Esophagus (tissue), 2 donors: ENCODE data around the gene SLC6A12. TPM values are rescaled to one million over a fixed set of nuclear protein-coding genes. Genes with fewer than 3 reads are reported as not detected.

Experiments
- H3K27ac ChIP-seq, 2 donors: one replicate each; pipeline ENCODE4 v1.5.1; 2013; ENCODE audit warnings: low read depth in 2 of 2, mild to moderate bottlenecking in 2 of 2, inconsistent platforms in 1 of 2, low read length in 1 of 2, moderate library complexity in 1 of 2
- H3K27me3 ChIP-seq, 2 donors: one replicate each; pipeline ENCODE4 v1.6.1; 2013; ENCODE audit warnings: low read length in 2 of 2, control low read depth in 1 of 2, mild to moderate bottlenecking in 1 of 2; ENCODE audit not compliant: insufficient read depth in 2 of 2, control insufficient read depth in 1 of 2
- H3K36me3 ChIP-seq, 2 donors: one replicate each; pipeline ENCODE4 v1.6.1; 2013; ENCODE audit warnings: low read length in 1 of 2; ENCODE audit not compliant: control insufficient read depth in 2 of 2, insufficient read depth in 2 of 2
- H3K4me1 ChIP-seq, 2 donors: one replicate each; pipeline ENCODE4 v1.6.1; 2013; ENCODE audit warnings: low read length in 1 of 2; ENCODE audit not compliant: control insufficient read depth in 2 of 2, insufficient read depth in 2 of 2
- H3K4me3 ChIP-seq, 2 donors: one replicate each; pipeline ENCODE4 v1.5.1; 2013; ENCODE audit warnings: low read length in 2 of 2, mild to moderate bottlenecking in 2 of 2, low read depth in 1 of 2, moderate library complexity in 1 of 2
- H3K9me3 ChIP-seq, 2 donors: one replicate each; pipeline ENCODE4 v1.6.1; 2013; ENCODE audit warnings: mild to moderate bottlenecking in 2 of 2, low read depth in 1 of 2, low read length in 1 of 2, moderate library complexity in 1 of 2; ENCODE audit not compliant: control insufficient read depth in 2 of 2, insufficient read depth in 1 of 2
- WGBS, 2 donors: extraction: QIAGEN DNeasy Blood & Tissue Kit; methylation state at CpG; one replicate each; pipeline ENCODE4 v1.1.7; 2013; 5-methylcytosine and 5-hydroxymethylcytosine counted together
- polyA plus RNA-seq, 2 donors: library from polyadenylated mRNA; stranded (reverse); fragments of 200-250 nt; gene quantifications; one replicate each; pipeline ENCODE4 v1.2.3, GENCODE V29; 2013
- donor health status: healthy with polysubstance abuse.
- donor health status: Bipolar disorder and iron deficiency.

The SLC6A12 gene
- polyA plus RNA-seq, 2 donors = 0.11 TPM; not detected in 1

- Histone ChIP-seq H3K4me3 (no peak overlapping the region), H3K36me3 (no peaks in the 10 kb centered on the region), H3K27ac (no peak overlapping the region), H3K4me1 (no peaks in the 10 kb centered on the region), H3K9me3 (no peaks in the 10 kb centered on the region), H3K27me3 (no peaks in the 10 kb centered on the region)
- WGBS, 2 donors = 78 to 83% methylated on average over 12 of the region's 12 CpGs
Observed at GRCh38 chr12:253116-253831, 39.3 kb upstream of the SLC6A12 start.

DNA sequence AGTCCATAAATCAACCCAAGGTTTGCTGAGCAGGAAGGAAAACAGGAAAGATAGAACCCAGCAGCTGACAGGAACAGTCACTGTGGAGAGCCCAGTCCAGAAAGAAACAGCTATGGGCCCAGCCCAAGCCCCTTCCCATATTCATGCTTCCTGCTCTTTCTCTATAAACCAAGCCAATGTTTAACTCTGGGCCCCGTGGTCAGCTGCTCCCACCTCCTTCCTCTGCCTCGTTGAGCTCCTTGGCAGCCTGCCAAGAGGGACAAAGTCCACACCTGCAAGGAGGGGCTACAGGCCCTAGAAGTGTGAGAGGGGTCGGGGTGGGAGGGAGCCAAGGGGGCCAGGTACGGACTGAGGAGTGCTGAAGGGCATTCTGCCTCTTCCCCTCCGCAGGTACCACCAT, 38.7 kb upstream of the SLC6A12 start:
- Histone ChIP-seq H3K9me3 (no peaks in the 10 kb centered on the region), H3K27ac (no peak overlapping the region), H3K4me1 (no peaks in the 10 kb centered on the region), H3K4me3 (no peak overlapping the region), H3K27me3 (no peaks in the 10 kb centered on the region), H3K36me3 (no peaks in the 10 kb centered on the region)
- 36 to 41% methylated on average over 5 of the region's 5 CpGs for WGBS, 2 donors

- Histone ChIP-seq H3K36me3 (no peaks in the 10 kb centered on the region), H3K27ac (no peak overlapping the region), H3K27me3 (no peaks in the 10 kb centered on the region), H3K4me3 (no peak overlapping the region), H3K9me3 (peaks cover 0 to 2% of the 10 kb centered on the region in 2 donors), H3K4me1 (no peaks in the 10 kb centered on the region)
- 82 to 85% methylated on average over 3 of the region's 3 CpGs for WGBS, 2 donors
Observed at GRCh38 chr12:247271-247670, 33.3 kb upstream of the SLC6A12 start.

DNA sequence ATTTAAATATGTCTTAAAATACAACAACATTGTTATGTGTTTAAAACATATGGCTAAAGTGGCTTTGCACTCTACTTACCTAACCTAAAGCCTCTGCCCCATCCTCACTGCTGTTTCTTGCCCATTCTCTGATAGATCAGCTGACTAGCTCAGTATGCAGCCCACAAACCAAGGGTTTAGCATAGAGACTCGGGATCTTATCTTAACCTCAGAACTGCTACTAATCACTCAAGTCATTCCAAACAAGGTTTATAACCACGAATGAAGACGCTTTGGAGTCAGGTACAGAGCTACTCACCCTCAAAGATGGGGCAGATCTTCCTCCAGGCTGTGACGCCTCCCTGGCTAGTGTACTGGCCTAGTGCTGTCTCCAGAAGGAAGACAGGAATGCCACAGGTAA, 29.4 kb upstream of the SLC6A12 start:
- Histone ChIP-seq H3K27ac (no peak overlapping the region), H3K9me3 (peaks cover 0 to 2% of the 10 kb centered on the region in 2 donors), H3K36me3 (no peaks in the 10 kb centered on the region), H3K27me3 (no peaks in the 10 kb centered on the region), H3K4me1 (no peaks in the 10 kb centered on the region), H3K4me3 (no peak overlapping the region)
- 62 to 64% methylated on average over 4 of the region's 4 CpGs for WGBS, 2 donors

DNA sequence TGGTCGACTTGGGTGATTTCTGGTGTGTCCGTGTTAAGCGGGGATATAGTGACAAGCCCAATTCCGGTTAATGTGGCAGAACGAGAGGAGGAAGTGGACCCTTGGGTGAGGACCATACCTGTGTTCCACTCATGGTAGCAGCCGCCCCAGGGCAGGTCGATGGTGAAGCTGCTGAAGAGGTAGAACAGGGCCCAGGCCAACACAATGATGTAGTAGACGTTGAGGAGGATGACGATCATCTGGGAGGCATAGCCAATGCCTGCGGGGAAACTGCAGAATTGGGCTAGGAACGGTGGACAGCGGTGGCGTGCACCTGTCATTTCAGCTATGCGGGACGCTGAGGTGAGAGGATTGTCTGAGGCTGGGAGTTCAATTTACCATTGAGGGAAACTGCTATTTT, 28.5 kb upstream of the SLC6A12 start:
- H3K4me1 ChIP-seq = no peaks in the 10 kb centered on the region
- H3K27me3 ChIP-seq = no peaks in the 10 kb centered on the region
- WGBS, 2 donors = 92 to 94% methylated on average over 15 of the region's 15 CpGs
- H3K4me3 ChIP-seq = no peak overlapping the region
- peaks cover 0 to 2% of the 10 kb centered on the region in 2 donors for H3K9me3 ChIP-seq
- H3K27ac ChIP-seq = no peak overlapping the region
- no peaks in the 10 kb centered on the region for H3K36me3 ChIP-seq

GRCh38 chr12:241266-241665, 27.3 kb upstream of the SLC6A12 start:
- 92 to 94% methylated on average over 9 of the region's 9 CpGs for WGBS, 2 donors
- Histone ChIP-seq H3K36me3 (no peaks in the 10 kb centered on the region), H3K27me3 (no peaks in the 10 kb centered on the region), H3K27ac (no peak overlapping the region), H3K9me3 (peaks cover 4 to 7% of the 10 kb centered on the region in 2 donors), H3K4me3 (no peak overlapping the region), H3K4me1 (no peaks in the 10 kb centered on the region)

GRCh38 chr12:240566-240965, 26.6 kb upstream of the SLC6A12 start:
- Histone ChIP-seq H3K9me3 (peaks cover 4 to 7% of the 10 kb centered on the region in 2 donors), H3K27ac (no peak overlapping the region), H3K27me3 (no peaks in the 10 kb centered on the region), H3K36me3 (no peaks in the 10 kb centered on the region), H3K4me1 (no peaks in the 10 kb centered on the region), H3K4me3 (no peak overlapping the region)
- WGBS, 2 donors = 86 to 90% methylated on average over 9 of the region's 9 CpGs

GRCh38 chr12:238736-239398, 24.9 kb upstream of the SLC6A12 start:
- Histone ChIP-seq H3K27me3 (no peaks in the 10 kb centered on the region), H3K4me3 (no peak overlapping the region), H3K36me3 (no peaks in the 10 kb centered on the region), H3K9me3 (peaks cover 4 to 12% of the 10 kb centered on the region in 2 donors), H3K27ac (no peak overlapping the region), H3K4me1 (no peaks in the 10 kb centered on the region)
- 68 to 87% methylated on average over 17 to 19 of the region's 19 CpGs for WGBS, 2 donors

- H3K36me3 ChIP-seq = no peaks in the 10 kb centered on the region
- H3K4me3 ChIP-seq = no peak overlapping the region
- 88 to 91% methylated on average over 9 of the region's 9 CpGs for WGBS, 2 donors
- no peaks in the 10 kb centered on the region for H3K27me3 ChIP-seq
- no peak overlapping the region for H3K27ac ChIP-seq
- H3K4me1 ChIP-seq = peaks cover 0 to 3% of the 10 kb centered on the region in 2 donors
- H3K9me3 ChIP-seq = peaks cover 4 to 12% of the 10 kb centered on the region in 2 donors
Observed at GRCh38 chr12:238116-238515, 24.2 kb upstream of the SLC6A12 start.
